Suprapubic skin (tissue), 4 donors: ENCODE measurements around the gene LORICRIN.

Experiments used
- CTCF ChIP-seq, 2 donors: fragments of 200-600 bp in 1 of 2; fragments of 450-650 bp in 1 of 2; sonication (generic) in 1 of 2; IDR thresholded peaks; one replicate each; pipeline ENCODE4 v1.5.1; 2016 to 2019; ENCODE audit warnings: antibody characterized with exemption in 2 of 2, mild to moderate bottlenecking in 1 of 2, moderate library complexity in 1 of 2
- POLR2A ChIP-seq, 2 donors: fragments of 450-650 bp; IDR thresholded peaks; one replicate each; pipeline ENCODE4 v1.6.1; 2017; ENCODE audit warnings: antibody characterized with exemption in 2 of 2, mild to moderate bottlenecking in 2 of 2, moderate library complexity in 2 of 2
- POLR2AphosphoS5 ChIP-seq, 3 donors: sonication (generic); formaldehyde crosslinking; IDR thresholded peaks; one replicate each; pipeline ENCODE4 v1.6.1; 2017; ENCODE audit warnings: antibody characterized with exemption in 3 of 3

- TF ChIP-seq POLR2AphosphoS5 (IDR thresholded peaks at IDR 0.05) (no peak), CTCF (IDR thresholded peaks at IDR 0.05) (no peak), POLR2A (IDR thresholded peaks at IDR 0.05) (no peak)
Observed at GRCh38 chr1:153231785-153232184, 27.7 kb upstream of the LORICRIN start.
